HL-60 (cell line): ENCODE results near the gene CCDC183.

Experiments
- POLR2AphosphoS5 ChIP-seq: IDR thresholded peaks from 2 replicates; pipeline ENCODE4 v1.6.1; 2012; ENCODE audit warnings: low read depth
- TF ChIP-seq, protein P1 (sequence below): IDR thresholded peaks from one replicate; pipeline ENCODE4 v1.5.1; 2011; ENCODE audit warnings: low read length, control low read depth, inconsistent platforms; ENCODE audit not compliant: insufficient read depth
- TF ChIP-seq, protein P2 (sequence below): IDR thresholded peaks from 2 replicates; pipeline ENCODE4 v1.6.1; 2012; ENCODE audit warnings: low read depth; ENCODE audit not compliant: insufficient replicate concordance

DNA sequence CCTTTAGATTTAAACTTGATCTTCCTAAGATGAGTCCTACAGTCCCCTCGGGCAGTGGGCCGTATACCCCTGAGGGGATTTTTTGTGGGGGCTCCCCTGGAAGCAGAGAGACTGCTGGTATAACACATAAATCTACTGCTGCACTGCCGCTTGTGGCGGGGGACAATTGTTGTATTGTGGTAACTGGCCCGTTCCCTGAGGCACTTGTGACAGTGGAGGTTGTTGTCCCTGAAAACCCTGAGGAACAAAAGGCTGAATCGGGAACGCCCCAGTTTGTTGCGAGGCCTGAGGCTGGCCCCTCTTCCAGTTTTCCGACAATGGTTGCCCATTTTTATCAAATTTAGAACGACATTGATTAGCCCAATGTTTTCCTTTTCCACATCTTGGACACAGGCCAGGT lies 9.7 kb upstream of the CCDC183 start:
- TF ChIP-seq, protein P1, sequence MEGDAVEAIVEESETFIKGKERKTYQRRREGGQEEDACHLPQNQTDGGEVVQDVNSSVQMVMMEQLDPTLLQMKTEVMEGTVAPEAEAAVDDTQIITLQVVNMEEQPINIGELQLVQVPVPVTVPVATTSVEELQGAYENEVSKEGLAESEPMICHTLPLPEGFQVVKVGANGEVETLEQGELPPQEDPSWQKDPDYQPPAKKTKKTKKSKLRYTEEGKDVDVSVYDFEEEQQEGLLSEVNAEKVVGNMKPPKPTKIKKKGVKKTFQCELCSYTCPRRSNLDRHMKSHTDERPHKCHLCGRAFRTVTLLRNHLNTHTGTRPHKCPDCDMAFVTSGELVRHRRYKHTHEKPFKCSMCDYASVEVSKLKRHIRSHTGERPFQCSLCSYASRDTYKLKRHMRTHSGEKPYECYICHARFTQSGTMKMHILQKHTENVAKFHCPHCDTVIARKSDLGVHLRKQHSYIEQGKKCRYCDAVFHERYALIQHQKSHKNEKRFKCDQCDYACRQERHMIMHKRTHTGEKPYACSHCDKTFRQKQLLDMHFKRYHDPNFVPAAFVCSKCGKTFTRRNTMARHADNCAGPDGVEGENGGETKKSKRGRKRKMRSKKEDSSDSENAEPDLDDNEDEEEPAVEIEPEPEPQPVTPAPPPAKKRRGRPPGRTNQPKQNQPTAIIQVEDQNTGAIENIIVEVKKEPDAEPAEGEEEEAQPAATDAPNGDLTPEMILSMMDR, result no peak
- no peak for TF ChIP-seq POLR2AphosphoS5
- TF ChIP-seq, protein P2, sequence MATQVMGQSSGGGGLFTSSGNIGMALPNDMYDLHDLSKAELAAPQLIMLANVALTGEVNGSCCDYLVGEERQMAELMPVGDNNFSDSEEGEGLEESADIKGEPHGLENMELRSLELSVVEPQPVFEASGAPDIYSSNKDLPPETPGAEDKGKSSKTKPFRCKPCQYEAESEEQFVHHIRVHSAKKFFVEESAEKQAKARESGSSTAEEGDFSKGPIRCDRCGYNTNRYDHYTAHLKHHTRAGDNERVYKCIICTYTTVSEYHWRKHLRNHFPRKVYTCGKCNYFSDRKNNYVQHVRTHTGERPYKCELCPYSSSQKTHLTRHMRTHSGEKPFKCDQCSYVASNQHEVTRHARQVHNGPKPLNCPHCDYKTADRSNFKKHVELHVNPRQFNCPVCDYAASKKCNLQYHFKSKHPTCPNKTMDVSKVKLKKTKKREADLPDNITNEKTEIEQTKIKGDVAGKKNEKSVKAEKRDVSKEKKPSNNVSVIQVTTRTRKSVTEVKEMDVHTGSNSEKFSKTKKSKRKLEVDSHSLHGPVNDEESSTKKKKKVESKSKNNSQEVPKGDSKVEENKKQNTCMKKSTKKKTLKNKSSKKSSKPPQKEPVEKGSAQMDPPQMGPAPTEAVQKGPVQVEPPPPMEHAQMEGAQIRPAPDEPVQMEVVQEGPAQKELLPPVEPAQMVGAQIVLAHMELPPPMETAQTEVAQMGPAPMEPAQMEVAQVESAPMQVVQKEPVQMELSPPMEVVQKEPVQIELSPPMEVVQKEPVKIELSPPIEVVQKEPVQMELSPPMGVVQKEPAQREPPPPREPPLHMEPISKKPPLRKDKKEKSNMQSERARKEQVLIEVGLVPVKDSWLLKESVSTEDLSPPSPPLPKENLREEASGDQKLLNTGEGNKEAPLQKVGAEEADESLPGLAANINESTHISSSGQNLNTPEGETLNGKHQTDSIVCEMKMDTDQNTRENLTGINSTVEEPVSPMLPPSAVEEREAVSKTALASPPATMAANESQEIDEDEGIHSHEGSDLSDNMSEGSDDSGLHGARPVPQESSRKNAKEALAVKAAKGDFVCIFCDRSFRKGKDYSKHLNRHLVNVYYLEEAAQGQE, result no peak
